Measurements from ENCODE around the gene RREB1.

Gene RREB1

GRCh38 chr6:7175462-7175861 is 67.7 kb downstream of the RREB1 start:
- no peak for TF ChIP-seq ZFX (IDR thresholded peaks at IDR 0.05)
- no peak for TF ChIP-seq CTCF (conservative IDR thresholded peaks at IDR 0.05)
- no peak overlapping the region for H3K27ac ChIP-seq

GRCh38 chr6:7176208-7176607 is 68.4 kb downstream of the RREB1 start:
- peak overlapping the region; percentile 27 for H3K27ac ChIP-seq
- no peak for TF ChIP-seq CTCF (conservative IDR thresholded peaks at IDR 0.05)

GRCh38 chr6:7178280-7178679 is 70.5 kb downstream of the RREB1 start:
- H3K27ac ChIP-seq: no peak overlapping the region
- TF ChIP-seq CTCF (conservative IDR thresholded peaks at IDR 0.05): no peak
- no peak for TF ChIP-seq ZFX (IDR thresholded peaks at IDR 0.05)

GRCh38 chr6:7180751-7181150 is 73.0 kb downstream of the RREB1 start:
- TF ChIP-seq ZFX (IDR thresholded peaks at IDR 0.05) (no peak), CTCF (conservative IDR thresholded peaks at IDR 0.05) (no peak)
- H3K27ac ChIP-seq: no peak overlapping the region

GRCh38 chr6:7183707-7184106 is 75.9 kb downstream of the RREB1 start:
- TF ChIP-seq ZFX (IDR thresholded peaks at IDR 0.05) (no peak), CTCF (conservative IDR thresholded peaks at IDR 0.05) (no peak)

GRCh38 chr6:7184502-7184901 is 76.7 kb downstream of the RREB1 start:
- no peak for TF ChIP-seq CTCF (conservative IDR thresholded peaks at IDR 0.05)
- no peak for TF ChIP-seq ZFX (IDR thresholded peaks at IDR 0.05)

More at GRCh38 chr6:7183707-7184106, 75.9 kb downstream of the RREB1 start:
- H3K27ac ChIP-seq: no peak overlapping the region

GRCh38 chr6:7185561-7185960 is 77.8 kb downstream of the RREB1 start:
- H3K27ac ChIP-seq: no peak overlapping the region
- no peak for TF ChIP-seq CTCF (conservative IDR thresholded peaks at IDR 0.05)
- TF ChIP-seq ZFX (IDR thresholded peaks at IDR 0.05): no peak

More at GRCh38 chr6:7184502-7184901, 76.7 kb downstream of the RREB1 start:
- H3K27ac ChIP-seq: no peak overlapping the region
